Lung (tissue), 12 donors: Measurements from ENCODE around the gene NLGN1. TPM values are rescaled to one million over a fixed set of nuclear protein-coding genes. Genes with fewer than 3 reads are reported as not detected.

Experiments
- ATAC-seq: fragments of 200-7000 bp; cut with Tn5 transposase; one replicate; pipeline ENCODE4 v1.9.1; 2020; ENCODE audit warnings: moderate number of reproducible peaks; ENCODE audit not compliant: insufficient read depth, low FRiP score
- DNase-seq, 3 donors: peaks; one replicate each; pipeline ENCODE4 v3.0.0-alpha.2; 2013 to 2017
- H3K27ac ChIP-seq, 2 donors: one replicate each; pipeline ENCODE4 v1.5.1; 2013; ENCODE audit warnings: mild to moderate bottlenecking in 2 of 2, moderate library complexity in 2 of 2, control low read depth in 1 of 2, inconsistent platforms in 1 of 2, low read depth in 1 of 2, low read length in 1 of 2
- H3K27me3 ChIP-seq, 3 donors: one replicate each; pipeline ENCODE4 v1.5.1; 2013; ENCODE audit warnings: low read length in 2 of 3; ENCODE audit not compliant: control insufficient read depth in 3 of 3, insufficient read depth in 3 of 3
- H3K36me3 ChIP-seq, 4 donors: one replicate each; pipeline ENCODE4 v1.5.1; 2013; ENCODE audit warnings: low read length in 4 of 4, mild to moderate bottlenecking in 1 of 4, moderate library complexity in 1 of 4; ENCODE audit not compliant: control insufficient read depth in 4 of 4, insufficient read depth in 4 of 4
- H3K4me1 ChIP-seq, 5 donors: one replicate each; pipeline ENCODE4 v1.5.1; 2013; ENCODE audit warnings: low read length in 5 of 5, mild to moderate bottlenecking in 2 of 5, moderate library complexity in 1 of 5; ENCODE audit not compliant: control insufficient read depth in 5 of 5, insufficient read depth in 5 of 5
- H3K4me3 ChIP-seq: one replicate; pipeline ENCODE4 v1.5.1; 2013; ENCODE audit warnings: mild to moderate bottlenecking, control low read depth, moderate library complexity
- H3K9ac ChIP-seq, 2 donors: one replicate each; pipeline ENCODE4 v1.5.1; 2013; ENCODE audit warnings: low read length in 2 of 2, control low read depth in 1 of 2; ENCODE audit not compliant: insufficient read depth in 1 of 2
- H3K9me3 ChIP-seq, 4 donors: one replicate each; pipeline ENCODE4 v1.5.1; 2013; ENCODE audit warnings: low read length in 3 of 4, mild to moderate bottlenecking in 1 of 4, moderate library complexity in 1 of 4; ENCODE audit not compliant: control insufficient read depth in 4 of 4, insufficient read depth in 3 of 4
- WGBS, 2 donors: extraction: QIAGEN DNeasy Blood & Tissue Kit; methylation state at CpG; one replicate each; pipeline ENCODE4 v1.1.7; 2013; 5-methylcytosine and 5-hydroxymethylcytosine counted together
- polyA plus RNA-seq, 2 donors: library from polyadenylated mRNA; stranded (reverse); fragments of 200-250 nt; gene quantifications; one replicate each; pipeline ENCODE4 v1.2.1, GENCODE V29; 2013
- total RNA-seq, 2 donors: library from RNA; depleted of rRNA in 1 of 2; stranded (reverse); fragments of >200 nt in 1 of 2; gene quantifications; one replicate each; pipeline ENCODE4 v1.2.1, GENCODE V29; 2014 to 2021
- TF ChIP-seq, protein P1 (sequence below): IDR thresholded peaks from 2 replicates; pipeline ENCODE4 v1.5.1; 2012; ENCODE audit warnings: mild to moderate bottlenecking; ENCODE audit errors: control extremely low read depth, extremely low read depth
- donor health status: control.
- donor health status: control.
- donor health status: Bipolar disorder and iron deficiency.
- donor health status: healthy.
- donor health status: DM: yes; HTN: yes; CAD: no.

Gene NLGN1
- total and polyA plus RNA-seq, 4 donors = 0.24 to 22.2 (median 1.9) TPM

DNA sequence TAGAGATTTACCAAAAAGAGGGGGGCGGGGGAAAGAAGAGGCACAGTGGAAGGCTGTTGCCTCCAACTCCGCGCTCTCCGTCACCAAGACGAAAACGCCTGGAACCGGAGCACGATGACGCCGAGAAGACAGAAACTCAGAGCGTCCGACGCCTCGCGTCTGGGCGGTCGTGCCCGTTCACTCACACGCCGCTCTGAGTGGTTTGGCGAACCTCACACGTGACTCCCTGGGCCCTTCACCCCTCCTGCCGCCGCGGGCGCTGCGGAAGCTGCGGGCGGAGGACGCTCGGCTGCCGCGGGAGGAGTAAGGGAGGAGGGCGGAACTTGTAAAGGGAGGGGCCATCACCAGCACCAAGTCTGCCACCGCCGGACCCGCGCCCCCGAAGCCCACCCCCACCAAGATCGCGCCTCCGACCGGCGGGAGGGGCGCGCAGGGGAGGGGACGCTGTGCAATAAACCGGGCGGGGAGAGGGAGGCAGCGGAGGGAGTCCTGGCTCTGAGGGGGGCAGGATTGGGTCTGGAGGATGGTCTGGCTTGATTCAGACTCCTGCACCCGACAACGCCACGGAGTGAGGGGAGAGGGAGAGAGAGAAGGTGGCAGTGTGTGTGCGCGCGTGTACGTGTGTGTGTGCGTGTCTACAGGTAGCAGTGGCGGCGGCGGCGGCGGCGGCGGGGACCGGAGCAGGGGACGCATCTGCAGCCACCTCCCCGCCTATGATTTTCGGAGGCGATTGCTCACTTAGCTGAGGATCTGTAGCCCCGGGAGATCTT is 1.9 kb upstream of the NLGN1 start:
- Histone ChIP-seq H3K4me1 (peaks cover 2 to 31% (median 4%) of the 10 kb centered on the region in 5 donors), H3K9me3 (peaks cover 0 to 2% (median 0%) of the 10 kb centered on the region in 4 donors), H3K27ac (peak overlapping the region; percentile 18 to 88), H3K4me3 (peak overlapping the region; percentile 49), H3K27me3 (peaks cover 0 to 2% (median 0%) of the 10 kb centered on the region in 3 donors), H3K36me3 (peaks cover 0 to 3% (median 0%) of the 10 kb centered on the region in 4 donors), H3K9ac (peak overlapping the region; percentile 6 to 91)
- DNase-seq (peak; percentile 92 to 95 (median 93)), ATAC-seq (peak; percentile 83)
- TF ChIP-seq, protein P1, sequence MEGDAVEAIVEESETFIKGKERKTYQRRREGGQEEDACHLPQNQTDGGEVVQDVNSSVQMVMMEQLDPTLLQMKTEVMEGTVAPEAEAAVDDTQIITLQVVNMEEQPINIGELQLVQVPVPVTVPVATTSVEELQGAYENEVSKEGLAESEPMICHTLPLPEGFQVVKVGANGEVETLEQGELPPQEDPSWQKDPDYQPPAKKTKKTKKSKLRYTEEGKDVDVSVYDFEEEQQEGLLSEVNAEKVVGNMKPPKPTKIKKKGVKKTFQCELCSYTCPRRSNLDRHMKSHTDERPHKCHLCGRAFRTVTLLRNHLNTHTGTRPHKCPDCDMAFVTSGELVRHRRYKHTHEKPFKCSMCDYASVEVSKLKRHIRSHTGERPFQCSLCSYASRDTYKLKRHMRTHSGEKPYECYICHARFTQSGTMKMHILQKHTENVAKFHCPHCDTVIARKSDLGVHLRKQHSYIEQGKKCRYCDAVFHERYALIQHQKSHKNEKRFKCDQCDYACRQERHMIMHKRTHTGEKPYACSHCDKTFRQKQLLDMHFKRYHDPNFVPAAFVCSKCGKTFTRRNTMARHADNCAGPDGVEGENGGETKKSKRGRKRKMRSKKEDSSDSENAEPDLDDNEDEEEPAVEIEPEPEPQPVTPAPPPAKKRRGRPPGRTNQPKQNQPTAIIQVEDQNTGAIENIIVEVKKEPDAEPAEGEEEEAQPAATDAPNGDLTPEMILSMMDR = no peak
- WGBS, 2 donors = 1 to 2% methylated on average over 51 to 71 of the region's 71 CpGs

DNA sequence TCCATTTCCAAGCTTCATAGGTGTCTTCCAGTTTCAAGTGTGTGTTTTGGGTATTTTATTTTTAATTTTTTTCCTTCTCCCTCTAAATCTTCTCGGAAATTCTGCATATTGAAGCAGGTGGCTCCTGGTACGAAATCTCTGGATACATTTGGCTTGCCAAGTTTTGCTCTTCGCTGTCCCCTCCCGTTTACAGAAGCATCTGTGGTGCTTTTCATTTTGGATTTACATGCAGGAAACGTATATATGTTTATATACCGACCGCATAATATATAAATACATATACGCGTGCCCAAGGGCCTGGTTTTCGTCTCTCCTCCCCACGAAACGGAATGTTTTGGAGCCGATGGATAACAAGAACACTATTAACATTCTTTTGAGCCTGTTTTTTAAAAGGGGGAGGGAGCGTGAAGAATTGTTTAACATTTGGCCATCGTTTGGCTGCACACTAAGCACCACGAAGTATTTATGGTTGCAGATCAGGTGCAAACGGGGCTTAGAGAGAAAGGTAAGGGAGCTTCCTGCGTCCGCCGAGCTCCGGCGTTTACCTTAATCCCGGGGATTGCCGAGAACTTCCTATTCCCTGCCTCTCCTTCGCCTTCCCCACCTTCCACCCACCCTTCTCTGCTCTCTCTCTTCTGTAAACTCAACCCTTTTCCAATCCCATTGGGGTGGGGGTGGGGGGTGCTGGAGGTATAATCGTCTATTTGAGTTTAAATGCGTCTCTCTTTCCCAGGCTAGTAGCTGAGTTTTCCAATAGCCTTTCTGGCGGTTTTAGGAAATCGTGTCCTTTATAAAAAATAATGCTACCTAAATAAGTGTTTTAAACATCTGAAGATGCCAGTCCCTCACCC is 1.1 kb upstream of the NLGN1 start:
- Histone ChIP-seq H3K9me3 (peaks cover 0 to 2% (median 0%) of the 10 kb centered on the region in 4 donors), H3K4me3 (peak overlapping the region; percentile 49), H3K36me3 (peaks cover 0 to 3% (median 0%) of the 10 kb centered on the region in 4 donors), H3K9ac (peak overlapping the region in 1 of 2 donors; percentile 70), H3K27me3 (peaks cover 0 to 2% (median 0%) of the 10 kb centered on the region in 3 donors), H3K4me1 (peaks cover 2 to 38% (median 4%) of the 10 kb centered on the region in 5 donors), H3K27ac (peak overlapping the region in 1 of 2 donors; percentile 85)
- ATAC-seq (no peak), DNase-seq (peak; percentile 28 to 58 (median 37))
- 0 to 1% methylated on average over 29 of the region's 29 CpGs for WGBS, 2 donors
- TF ChIP-seq, protein P1 = no peak

DNA sequence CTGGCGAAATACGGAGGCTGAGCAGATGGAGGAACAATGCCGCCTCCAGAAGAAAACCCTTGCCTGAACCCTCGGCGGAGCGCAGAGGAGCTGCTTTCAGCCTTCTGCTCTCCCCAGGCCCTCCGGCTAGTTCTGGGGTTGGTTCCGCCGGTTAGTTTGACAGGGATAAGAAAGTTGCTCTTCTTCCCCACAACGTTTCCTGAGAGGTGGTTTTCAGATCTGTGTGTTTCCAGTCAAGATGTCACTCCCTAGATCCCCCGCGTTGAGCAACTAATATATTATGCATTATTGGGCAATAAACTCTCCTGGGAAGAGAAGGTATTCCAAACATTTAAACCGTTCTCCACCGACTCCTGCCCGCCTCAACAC is 551 bp downstream of the NLGN1 start:
- H3K4me3 ChIP-seq = peak overlapping the region; percentile 20
- H3K9me3 ChIP-seq = peaks cover 0 to 2% (median 0%) of the 10 kb centered on the region in 4 donors
- 7 to 9% methylated on average over 15 of the region's 15 CpGs for WGBS, 2 donors
- TF ChIP-seq, protein P1 = no peak
- peak overlapping the region; percentile 11 to 85 for H3K27ac ChIP-seq
- H3K9ac ChIP-seq = peak overlapping the region; percentile 50 to 92
- peaks cover 0 to 3% (median 0%) of the 10 kb centered on the region in 4 donors for H3K36me3 ChIP-seq
- H3K27me3 ChIP-seq = peaks cover 0 to 2% (median 0%) of the 10 kb centered on the region in 3 donors
- ATAC-seq (peak; percentile 14), DNase-seq (no peak)
- H3K4me1 ChIP-seq = peaks cover 2 to 38% (median 6%) of the 10 kb centered on the region in 5 donors
